Progenitor cell of endocrine pancreas (in vitro differentiated cells): ENCODE data around the gene MSRB1. TPM values are rescaled to one million over a fixed set of nuclear protein-coding genes. Genes with fewer than 3 reads are reported as not detected.

Experiments used
- DNase-seq: peaks from one replicate; pipeline ENCODE4 v3.0.0; 2021; ENCODE audit warnings: low spot score; ENCODE audit not compliant: unreplicated experiment
- H3K27ac Mint-ChIP-seq: 2 replicates; pipeline ENCODE4 v1.8.0; 2021; ENCODE audit warnings: mild to moderate bottlenecking, moderate library complexity, mixed read lengths
- H3K27me3 Mint-ChIP-seq: 2 replicates; pipeline ENCODE4 v1.8.0; 2021; ENCODE audit warnings: mixed read lengths
- H3K36me3 Mint-ChIP-seq: 2 replicates; pipeline ENCODE4 v1.8.0; 2022; ENCODE audit warnings: mixed read lengths; ENCODE audit not compliant: insufficient read depth
- H3K4me1 Mint-ChIP-seq: 2 replicates; pipeline ENCODE4 v1.8.0; 2021; ENCODE audit warnings: low read depth, mixed read lengths
- H3K4me3 Mint-ChIP-seq: 2 replicates; pipeline ENCODE4 v1.8.0; 2021; ENCODE audit warnings: low read depth, mild to moderate bottlenecking, moderate library complexity, mixed read lengths
- H3K9me3 Mint-ChIP-seq: 2 replicates; pipeline ENCODE4 v1.8.0; 2021; ENCODE audit warnings: low read depth, mixed read lengths
- CTCF ChIP-seq: fragments of 200-600 bp; sonication (generic); IDR thresholded peaks from one replicate; pipeline ENCODE4 v1.5.0; 2021; ENCODE audit warnings: antibody characterized with exemption, mild to moderate bottlenecking; ENCODE audit not compliant: unreplicated experiment
- total RNA-seq: library from RNA; stranded (reverse); gene quantifications from 2 replicates; pipeline ENCODE4 v1.2.1, GENCODE V29; 2021

Gene MSRB1
- total RNA-seq, 1 donor from 2014 or later: 28.9 TPM

GRCh38 chr16:1919327-1919998 is 23.5 kb downstream of the MSRB1 start:
- H3K4me1 Mint-ChIP-seq: peaks cover 3% of the 10 kb centered on the region
- TF ChIP-seq CTCF: no peak

GRCh38 chr16:1918351-1919326 is 24.4 kb downstream of the MSRB1 start, which contains the start of gene HS3ST6:
Gene HS3ST6, minus strand, starts transcription at chr16:1918415. Its CDS starts 92 bp downstream, at chr16:1918323.
- peaks cover 67% of the 10 kb centered on the region for H3K27me3 Mint-ChIP-seq
- no peaks in the 10 kb centered on the region for H3K36me3 Mint-ChIP-seq
- H3K27ac Mint-ChIP-seq: no peak within 1 kb of the TSS
- DNase-seq: no peak
- no peak within 1 kb of the TSS for H3K4me3 Mint-ChIP-seq
- no peaks in the 10 kb centered on the region for H3K9me3 Mint-ChIP-seq
- no peak for TF ChIP-seq CTCF
- peaks cover 5% of the 10 kb centered on the region for H3K4me1 Mint-ChIP-seq

More at GRCh38 chr16:1919327-1919998, 23.5 kb downstream of the MSRB1 start:
- Mint-ChIP-seq H3K27me3 (peaks cover 73% of the 10 kb centered on the region), H3K36me3 (no peaks in the 10 kb centered on the region), H3K27ac (no peak overlapping the region), H3K4me3 (no peak overlapping the region), H3K9me3 (no peaks in the 10 kb centered on the region)
- DNase-seq: no peak

GRCh38 chr16:1917665-1918350 is 25.2 kb downstream of the MSRB1 start:
- H3K9me3 Mint-ChIP-seq: no peaks in the 10 kb centered on the region
- peaks cover 59% of the 10 kb centered on the region for H3K27me3 Mint-ChIP-seq
- no peak for TF ChIP-seq CTCF
- DNase-seq: no peak
- H3K27ac Mint-ChIP-seq: no peak overlapping the region
- H3K4me1 Mint-ChIP-seq: peaks cover 8% of the 10 kb centered on the region
- no peak overlapping the region for H3K4me3 Mint-ChIP-seq
- H3K36me3 Mint-ChIP-seq: no peaks in the 10 kb centered on the region

- no peaks in the 10 kb centered on the region for H3K9me3 Mint-ChIP-seq
- no peak for TF ChIP-seq CTCF
- H3K4me1 Mint-ChIP-seq: peaks cover 10% of the 10 kb centered on the region
- no peak for DNase-seq
- H3K4me3 Mint-ChIP-seq: no peak overlapping the region
- peaks cover 54% of the 10 kb centered on the region for H3K27me3 Mint-ChIP-seq
- no peak overlapping the region for H3K27ac Mint-ChIP-seq
- H3K36me3 Mint-ChIP-seq: no peaks in the 10 kb centered on the region
These were observed 25.8 kb downstream of the MSRB1 start for GRCh38 chr16:1917056-1917664.
